HCT116 (cell line): ENCODE results near the gene PIK3R4. TPM values are rescaled to one million over a fixed set of nuclear protein-coding genes. Genes with fewer than 3 reads are reported as not detected.

Experiments used
- ATAC-seq: fragments of 200-7000 bp; cut with Tn5 transposase; 2 replicates; pipeline ENCODE4 v1.9.1; 2020; ENCODE audit warnings: mild to moderate bottlenecking, moderate library complexity
- BruUV-seq: library from RNA; stranded (reverse); fragments of 400-500 nt; replicated peaks from 2 replicates; lab custom pipeline; 2021; lab: Mats Ljungman, UMichigan
- CTCF ChIA-PET: fragments of 300-600 bp; sonication (Branson Sonifier 250); formaldehyde crosslinking; loops from one replicate; lab custom pipeline; 2021; ENCODE audit warnings: antibody characterized with exemption; lab: Charles Lee
- POLR2A ChIA-PET: fragments of 300-600, 350-600 bp; sonication (Branson Sonifier 250); formaldehyde crosslinking; loops from one replicate; lab custom pipeline; 2021; ENCODE audit warnings: antibody characterized with exemption; lab: Charles Lee
- RAD21 ChIA-PET, 2 experiments: fragments of 300-600 bp; sonication (Branson Sonifier 250); formaldehyde crosslinking; loops; one replicate each; lab custom pipeline; 2023; ENCODE audit warnings: low total read pairs in 2 of 2; ENCODE audit not compliant: uncharacterized antibody in 2 of 2, unreplicated experiment in 2 of 2, low non-redundant PET in 1 of 2; lab: Charles Lee
- DNase-seq: peaks from one replicate; pipeline ENCODE4 v3.0.0-alpha.2; 2010; ENCODE audit warnings: low read depth, low spot score
- H2AFZ ChIP-seq: fragments of 200-600 bp; shearing (Covaris generic), sonication (generic); 2 replicates; pipeline ENCODE4 v1.6.1; 2017; ENCODE audit warnings: low read depth, mixed run types, mixed read lengths, antibody characterized with exemption, low read length; ENCODE audit not compliant: poor library complexity, severe bottlenecking
- H3K27ac ChIP-seq: 2 replicates; pipeline ENCODE4 v1.5.1; 2012; ENCODE audit warnings: low read depth, low read length
- H3K27me3 ChIP-seq: fragments of 200-600 bp; sonication (generic); 2 replicates; pipeline ENCODE4 v1.6.1; 2016; ENCODE audit warnings: mixed run types, low read length, mixed read lengths; ENCODE audit not compliant: insufficient read depth
- H3K36me3 ChIP-seq, 2 experiments: fragments of 200-500 bp in 1 of 2; fragments of 200-600 bp in 1 of 2; sonication (Bioruptor generic) in 1 of 2; sonication (generic) in 1 of 2; 2 replicates each; pipeline versions ENCODE4 v1.5.1 to v1.6.1; 2014 to 2016; ENCODE audit warnings: low read length in 2 of 2, inconsistent platforms in 1 of 2, mixed read lengths in 1 of 2, mixed run types in 1 of 2; ENCODE audit not compliant: insufficient read depth in 2 of 2, control insufficient read depth in 1 of 2
- H3K4me1 ChIP-seq, 2 experiments: fragments of 200-600 bp in 1 of 2; sonication (generic) in 1 of 2; 2 replicates each; pipeline versions ENCODE4 v1.5.1 to v1.6.1; 2012 to 2017; ENCODE audit warnings: low read length in 2 of 2, inconsistent platforms in 1 of 2, mild to moderate bottlenecking in 1 of 2, mixed read lengths in 1 of 2, mixed run types in 1 of 2, moderate library complexity in 1 of 2; ENCODE audit not compliant: insufficient read depth in 2 of 2, control insufficient read depth in 1 of 2
- H3K4me2 ChIP-seq: fragments of 200-600 bp; sonication (generic); 2 replicates; pipeline ENCODE4 v1.6.1; 2017; ENCODE audit warnings: mixed run types, low read length, mixed read lengths
- H3K4me3 ChIP-seq, 2 experiments: fragments of 200-600 bp in 1 of 2; sonication (generic) in 1 of 2; replicated peaks in 1 of 2; 2 replicates each; pipeline ENCODE4 v1.5.1; 2011 to 2016; ENCODE audit warnings: low read length in 2 of 2, control low read depth in 1 of 2, low read depth in 1 of 2, mild to moderate bottlenecking in 1 of 2, mixed read lengths in 1 of 2, mixed run types in 1 of 2
- H3K79me2 ChIP-seq: fragments of 200-600 bp; sonication (generic); 2 replicates; pipeline ENCODE4 v1.6.1; 2017; ENCODE audit warnings: mild to moderate bottlenecking, mixed run types, low read length, moderate library complexity, mixed read lengths; ENCODE audit not compliant: insufficient read depth
- H3K9ac ChIP-seq: fragments of 200-600 bp; sonication (generic); 2 replicates; pipeline ENCODE4 v1.6.1; 2016; ENCODE audit warnings: low read length, mixed read lengths
- H3K9me2 ChIP-seq: fragments of 200-600 bp; sonication (generic), shearing (Covaris generic); 2 replicates; pipeline ENCODE4 v1.6.1; 2017; ENCODE audit warnings: mixed run types, mild to moderate bottlenecking, moderate library complexity; ENCODE audit not compliant: insufficient read depth
- H3K9me3 ChIP-seq, 2 experiments: fragments of 200-500 bp in 1 of 2; fragments of 200-600 bp in 1 of 2; sonication (Bioruptor generic) in 1 of 2; sonication (generic) in 1 of 2; 2 replicates each; pipeline ENCODE4 v1.6.1; 2014 to 2017; ENCODE audit warnings: low read length in 2 of 2, mixed read lengths in 2 of 2, inconsistent platforms in 1 of 2, low read depth in 1 of 2, mild to moderate bottlenecking in 1 of 2, mixed run types in 1 of 2, moderate library complexity in 1 of 2; ENCODE audit not compliant: control insufficient read depth in 1 of 2, insufficient read depth in 1 of 2
- H4K20me1 ChIP-seq: fragments of 200-600 bp; sonication (generic), shearing (Covaris generic); 2 replicates; pipeline ENCODE4 v1.6.1; 2017; ENCODE audit warnings: mixed run types, mild to moderate bottlenecking, moderate library complexity; ENCODE audit not compliant: insufficient read depth
- ATF3 ChIP-seq: IDR thresholded peaks from 2 replicates; pipeline ENCODE4 v1.6.1; 2012
- CBX3 ChIP-seq: IDR thresholded peaks from 2 replicates; pipeline ENCODE4 v1.6.1; 2012; ENCODE audit warnings: low read depth
- EGR1 ChIP-seq: IDR thresholded peaks from 2 replicates; pipeline ENCODE4 v1.6.1; 2012; ENCODE audit warnings: low read depth
- ELF1 ChIP-seq: IDR thresholded peaks from 2 replicates; pipeline ENCODE4 v1.6.1; 2012; ENCODE audit warnings: low read depth, borderline replicate concordance
- EZH2 ChIP-seq: fragments of 200-600 bp; sonication (generic); IDR thresholded peaks from 2 replicates; pipeline ENCODE4 v1.6.1; 2017; ENCODE audit warnings: antibody characterized with exemption, mixed run types
- FOSL1 ChIP-seq: IDR thresholded peaks from 2 replicates; pipeline ENCODE4 v1.6.1; 2012; ENCODE audit warnings: low read depth
- JUND ChIP-seq: IDR thresholded peaks from 2 replicates; pipeline ENCODE4 v1.6.1; 2012
- MAX ChIP-seq: IDR thresholded peaks from 2 replicates; pipeline ENCODE4 v1.6.1; 2012
- RAD21 ChIP-seq: IDR thresholded peaks from 2 replicates; pipeline ENCODE4 v1.6.1; 2012; ENCODE audit warnings: low read depth, mild to moderate bottlenecking
- REST ChIP-seq: IDR thresholded peaks from 2 replicates; pipeline ENCODE4 v1.6.1; 2012; ENCODE audit warnings: low read depth
- SIN3A ChIP-seq: IDR thresholded peaks from 2 replicates; pipeline ENCODE4 v1.6.1; 2012; ENCODE audit warnings: low read depth
- SP1 ChIP-seq: IDR thresholded peaks from 2 replicates; pipeline ENCODE4 v1.6.1; 2012; ENCODE audit warnings: low read depth
- SRF ChIP-seq: IDR thresholded peaks from 2 replicates; pipeline ENCODE4 v1.6.1; 2012; ENCODE audit warnings: low read depth
- TCF7L2 ChIP-seq: IDR thresholded peaks from 2 replicates; pipeline ENCODE4 v1.7.0; 2011; ENCODE audit warnings: borderline replicate concordance, inconsistent platforms; ENCODE audit not compliant: insufficient read depth, insufficient read length; ENCODE audit errors: extremely low read depth
- YY1 ChIP-seq: IDR thresholded peaks from 2 replicates; pipeline ENCODE4 v1.6.1; 2011; ENCODE audit warnings: low read length, low read depth, moderate library complexity, mild to moderate bottlenecking; ENCODE audit not compliant: insufficient replicate concordance; ENCODE audit errors: extremely low read depth
- ZBTB33 ChIP-seq: IDR thresholded peaks from 2 replicates; pipeline ENCODE4 v1.6.1; 2011; ENCODE audit warnings: mild to moderate bottlenecking, low read length, moderate library complexity; ENCODE audit not compliant: insufficient replicate concordance; ENCODE audit errors: extremely low read depth
- ZFX ChIP-seq: fragments of 450-650 bp; IDR thresholded peaks from 2 replicates; pipeline ENCODE4 v1.6.1; 2017
- ZNF274 ChIP-seq: fragments of 200-500 bp; sonication (Bioruptor generic); IDR thresholded peaks from 2 replicates; pipeline ENCODE4 v1.6.1; 2014; ENCODE audit warnings: mild to moderate bottlenecking, low read depth, low read length, inconsistent platforms
- intact Hi-C: fragments of 100-400 bp; cut with micrococcal nuclease; formaldehyde crosslinking; loops from 2 replicates; pipeline ENCODE4 v1.10.0; 2022
- total RNA-seq: library from RNA; stranded (reverse); gene quantifications from one replicate; pipeline ENCODE4 v1.2.1, GENCODE V29; 2021; ENCODE audit not compliant: unreplicated experiment

The PIK3R4 gene
- total RNA-seq, 1 experiment from 2014 or later: 23.5 TPM

GRCh38 chr3:130783629-130784028 is 37.0 kb upstream of the PIK3R4 start:
- Histone ChIP-seq H3K4me2 (no peak overlapping the region), H3K9ac (no peak overlapping the region), H3K27me3 (no peaks in the 10 kb centered on the region), H4K20me1 (no peaks in the 10 kb centered on the region), H3K4me1 (no peaks in the 10 kb centered on the region), H3K4me3 (no peak overlapping the region), H2AFZ (no peak overlapping the region), H3K36me3 (no peaks in the 10 kb centered on the region), H3K27ac (no peak overlapping the region), H3K9me3 (no peaks in the 10 kb centered on the region), H3K9me2 (no peaks in the 10 kb centered on the region), H3K79me2 (no peaks in the 10 kb centered on the region)
- ChIA-PET RAD21 (no interaction called here), POLR2A (no interaction called here), CTCF (no interaction called here)
- intact Hi-C loops: no loop called here
- BruUV-seq: no TSS peak
- TF ChIP-seq CBX3: no peak
- TF ChIP-seq SIN3A: no peak
- no peak for TF ChIP-seq ZBTB33
- TF ChIP-seq ZFX: no peak
- TF ChIP-seq ATF3: no peak
- TF ChIP-seq REST: no peak
- TF ChIP-seq TCF7L2: no peak
- no peak for TF ChIP-seq MAX
- TF ChIP-seq EZH2: no peak
- no peak for TF ChIP-seq ZNF274
- no peak for TF ChIP-seq FOSL1
- no peak for TF ChIP-seq YY1
- no peak for TF ChIP-seq SRF
- no peak for TF ChIP-seq JUND
- no peak for TF ChIP-seq ELF1
- no peak for TF ChIP-seq SP1
- no peak for TF ChIP-seq RAD21
- no peak for TF ChIP-seq EGR1
- no peak for DNase-seq
- ATAC-seq: no peak
